CD4-positive, alpha-beta T cell treated with Interleukin-12 subunit alpha and Interleukin-12 subunit beta, for 1 hour (primary cell): ENCODE data around the gene BLOC1S2.
A peak's percentile ranks its signal among the peaks of the same experiment; 100 is the strongest.
"Not testable (repeated sequence)": the region's sequence is repeated elsewhere in the genome, so short reads cannot be mapped to it uniquely, and the experiment has no call there.

Source experiments
- DNase-seq: peaks from one replicate; pipeline ENCODE4 v3.0.0-alpha.2; 2020

BLOC1S2 gene

GRCh38 chr10:100289641-100290040, 3.2 kb upstream of the BLOC1S2 start:
- DNase-seq = no peak

- no peak for DNase-seq
Measured at GRCh38 chr10:100288196-100288595, 1.7 kb upstream of the BLOC1S2 start.

DNA sequence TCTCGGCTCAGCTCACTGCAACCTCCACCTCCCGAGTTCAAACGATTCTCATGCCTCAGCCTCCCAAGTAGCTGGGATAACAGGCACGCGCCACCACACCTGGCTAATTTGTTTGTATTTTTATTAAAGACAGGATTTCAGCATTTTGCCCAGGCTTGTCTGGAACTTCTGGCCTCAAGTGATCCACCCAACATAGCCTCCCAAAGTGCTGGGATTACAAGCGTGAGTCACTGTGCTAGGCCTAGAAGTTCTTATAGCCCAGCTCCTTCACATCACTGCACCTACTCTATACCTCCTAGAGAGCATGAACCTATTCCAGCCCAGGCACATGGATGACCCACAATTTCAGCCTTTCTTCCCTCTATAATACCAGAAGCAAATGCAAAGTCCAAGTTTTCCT, 1.3 kb upstream of the BLOC1S2 start:
- DNase-seq = no peak

- DNase-seq = not testable (repeated sequence)
Measured at GRCh38 chr10:100285326-100285725, 1.2 kb downstream of the BLOC1S2 start.

DNA sequence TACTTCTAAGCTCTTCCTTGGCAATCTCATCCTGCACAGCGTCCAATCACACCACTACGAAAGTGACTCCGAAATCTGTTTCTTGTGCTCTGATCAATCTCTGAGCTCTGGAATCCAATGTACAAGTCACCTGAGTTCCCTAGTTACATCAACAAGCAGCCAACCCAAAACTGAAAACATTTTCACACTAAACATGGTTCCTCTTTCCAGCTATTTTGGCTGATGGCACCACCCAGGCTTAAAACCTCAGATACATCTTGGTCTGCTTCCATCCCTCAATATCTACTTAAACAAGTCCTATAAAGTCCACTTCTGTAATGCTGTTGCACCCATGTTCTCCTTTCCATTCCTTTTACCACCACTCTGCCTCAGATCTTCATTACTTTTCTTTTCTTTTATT, 3.6 kb downstream of the BLOC1S2 start:
- DNase-seq = no peak

- not testable (repeated sequence) for DNase-seq
Measured at GRCh38 chr10:100276971-100277370, 9.5 kb downstream of the BLOC1S2 start.

DNA sequence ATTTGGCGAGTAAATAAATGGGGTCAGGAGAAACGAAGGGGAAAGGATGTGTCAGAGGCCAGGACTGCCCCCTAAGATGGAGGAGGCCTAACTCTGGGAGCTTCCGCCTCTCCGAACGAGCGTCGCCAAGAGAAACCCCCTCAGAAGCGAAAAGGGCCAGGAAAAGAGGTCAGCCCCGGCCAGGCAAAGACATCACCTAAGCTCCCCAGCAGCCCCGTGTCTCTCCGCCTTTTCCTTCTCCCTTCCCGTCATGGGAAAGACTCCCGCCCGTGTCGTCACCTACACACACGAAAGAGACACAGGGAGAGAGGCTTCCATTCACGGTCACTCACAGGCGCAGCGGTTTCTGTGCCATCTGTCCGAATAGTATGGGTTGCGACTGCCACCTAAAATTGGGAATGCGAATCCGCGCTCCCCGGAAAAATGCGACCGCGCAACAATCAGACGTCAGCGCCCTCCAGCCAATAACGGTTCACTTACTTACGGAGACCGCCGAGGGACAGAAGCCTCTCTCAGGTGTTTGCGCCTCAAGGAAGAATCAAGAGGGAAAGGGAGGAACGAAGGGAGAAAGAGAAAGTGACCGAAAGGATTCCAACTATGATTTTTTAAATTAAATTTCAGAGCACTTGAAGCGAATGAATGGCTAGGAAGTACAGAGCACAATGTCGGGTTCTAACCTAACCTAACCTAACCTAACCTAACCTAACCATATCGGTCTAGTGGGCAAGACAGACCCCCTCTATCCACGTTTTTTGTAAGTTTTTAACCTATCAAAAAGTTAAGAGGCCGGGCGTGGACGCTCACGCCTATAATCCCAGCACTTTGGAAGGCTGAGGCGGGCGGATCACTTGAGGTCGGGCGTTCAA, 19.0 kb downstream of the BLOC1S2 start, which contains the start of gene CWF19L1:
CWF19L1 (minus strand) TSS at position 400 of the 866 bp plus-strand sequence; CDS start at position 355, 45 bp downstream.
- DNase-seq = peak; percentile 80

DNA sequence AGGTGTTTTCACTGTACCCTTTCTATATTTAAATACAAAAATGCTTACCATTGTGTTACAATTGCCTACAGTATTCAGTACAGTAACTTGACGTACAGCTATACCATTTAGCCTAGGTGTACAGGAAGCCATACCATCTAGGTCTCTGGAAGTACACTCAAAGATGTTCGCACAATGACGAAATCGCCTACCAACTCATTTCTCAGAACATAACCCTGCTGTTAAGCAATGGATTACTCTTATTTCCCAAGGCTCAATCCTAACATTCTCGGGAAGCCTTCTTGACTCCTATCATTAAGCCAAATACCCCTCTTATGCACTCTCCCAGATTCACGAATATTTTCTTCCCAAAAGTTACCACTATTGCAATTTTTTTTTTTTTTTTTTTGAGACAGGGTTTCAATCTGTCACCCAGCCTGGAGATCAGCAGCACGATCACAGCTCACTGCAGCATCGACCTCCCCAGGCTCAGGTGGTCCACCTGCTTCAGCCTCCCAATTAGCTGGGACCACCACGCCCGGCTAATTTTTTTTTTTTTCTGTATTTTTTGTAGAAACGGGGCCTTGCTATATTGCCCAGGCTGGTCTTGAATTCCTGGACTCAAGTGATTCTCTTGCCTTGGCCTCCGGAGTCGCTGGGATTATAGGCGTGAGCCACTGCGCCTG, 20.5 kb downstream of the BLOC1S2 start:
- DNase-seq = no peak

GRCh38 chr10:100254191-100254590, 32.3 kb downstream of the BLOC1S2 start:
- DNase-seq = no peak

GRCh38 chr10:100253041-100253440, 33.4 kb downstream of the BLOC1S2 start:
- no peak for DNase-seq

GRCh38 chr10:100248820-100249219, 37.7 kb downstream of the BLOC1S2 start:
- no peak for DNase-seq

DNA sequence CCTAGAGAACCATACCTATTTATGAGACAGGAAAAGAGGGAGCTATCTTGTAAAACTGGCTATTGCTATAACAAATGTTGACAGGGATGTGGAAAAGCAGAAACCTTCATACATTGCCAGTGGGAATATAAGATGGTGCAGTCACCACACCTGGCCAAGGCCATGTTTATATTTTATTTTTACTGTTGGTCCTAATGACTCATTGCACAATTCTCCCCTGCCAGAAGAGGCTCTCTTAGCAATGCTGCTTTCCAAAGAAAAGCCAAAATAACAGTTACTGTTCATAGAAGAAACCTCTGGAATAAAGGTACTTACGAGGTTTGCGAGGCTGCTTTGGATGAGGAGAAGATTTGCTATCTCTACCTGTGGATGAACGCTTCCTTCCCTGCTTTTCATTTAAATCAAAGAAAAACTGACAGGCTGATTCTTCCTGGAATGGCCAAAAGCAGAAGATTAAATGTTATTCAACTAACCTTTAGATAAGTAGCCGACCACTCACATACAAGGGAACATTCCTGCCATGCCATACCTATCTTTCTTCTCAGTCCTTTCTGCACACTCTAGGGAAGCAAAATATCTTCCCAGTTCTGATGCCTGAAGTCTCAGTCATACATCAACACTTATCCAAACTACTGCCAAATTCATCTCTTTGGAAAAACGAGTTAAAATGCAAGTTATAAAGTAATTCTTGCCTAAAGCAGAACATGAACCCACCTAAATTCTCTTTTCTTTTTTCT, 40.8 kb downstream of the BLOC1S2 start:
- DNase-seq = no peak

GRCh38 chr10:100239851-100240250, 46.6 kb downstream of the BLOC1S2 start:
- DNase-seq = no peak

- DNase-seq = no peak
Measured at GRCh38 chr10:100238429-100238828, 48.1 kb downstream of the BLOC1S2 start.

- DNase-seq = no peak
Measured at GRCh38 chr10:100232101-100232500, 54.4 kb downstream of the BLOC1S2 start.

GRCh38 chr10:100229819-100230422, 56.6 kb downstream of the BLOC1S2 start:
- DNase-seq = peak; percentile 4

GRCh38 chr10:100223879-100224278, 62.6 kb downstream of the BLOC1S2 start:
- no peak for DNase-seq
